DLD1 (cell line): ENCODE data around the gene SHISA6.

Experiments used
- in situ Hi-C: cut with HindIII; loops from 2 replicates; pipeline ENCODE4 v1.10.0; 2017; ENCODE audit warnings: low sequenced_read_pairs

The SHISA6 gene

DNA sequence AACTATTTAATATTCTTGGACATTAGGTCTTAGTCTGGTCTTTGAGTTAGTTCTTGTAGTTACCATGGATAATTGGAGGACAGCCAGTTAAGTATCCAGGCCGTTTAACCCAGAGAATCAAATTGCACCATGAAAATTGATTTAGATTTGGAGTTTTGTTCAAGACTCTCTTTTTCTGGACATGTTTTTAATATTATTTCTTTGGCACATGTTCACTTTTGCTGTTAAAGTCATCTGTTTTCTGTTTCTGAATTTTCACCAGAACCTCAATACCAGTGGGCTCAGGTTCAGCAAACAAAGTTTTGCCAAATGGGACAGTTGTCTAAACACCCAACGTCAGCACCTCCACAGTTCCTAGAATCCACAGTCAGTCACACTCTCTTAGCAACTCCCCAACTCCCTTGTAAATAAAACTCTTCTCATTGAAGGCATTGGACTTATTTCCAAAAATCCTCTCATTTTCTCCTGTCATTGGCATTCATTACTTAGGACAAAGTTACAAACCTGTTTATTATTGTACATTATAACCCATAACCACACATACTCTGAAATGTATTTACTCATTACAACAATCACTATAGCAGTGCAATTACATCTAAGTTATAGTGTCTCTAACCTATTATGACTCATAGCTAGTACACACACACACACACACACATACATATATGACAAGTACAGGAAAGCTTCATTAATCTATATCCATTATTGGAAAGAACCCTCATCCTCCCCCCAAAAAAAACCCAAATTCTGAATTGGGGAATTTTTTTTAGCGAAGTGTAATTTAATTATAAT lies 323.8 kb downstream of the SHISA6 start:
- in situ Hi-C loops: no loop called here

DNA sequence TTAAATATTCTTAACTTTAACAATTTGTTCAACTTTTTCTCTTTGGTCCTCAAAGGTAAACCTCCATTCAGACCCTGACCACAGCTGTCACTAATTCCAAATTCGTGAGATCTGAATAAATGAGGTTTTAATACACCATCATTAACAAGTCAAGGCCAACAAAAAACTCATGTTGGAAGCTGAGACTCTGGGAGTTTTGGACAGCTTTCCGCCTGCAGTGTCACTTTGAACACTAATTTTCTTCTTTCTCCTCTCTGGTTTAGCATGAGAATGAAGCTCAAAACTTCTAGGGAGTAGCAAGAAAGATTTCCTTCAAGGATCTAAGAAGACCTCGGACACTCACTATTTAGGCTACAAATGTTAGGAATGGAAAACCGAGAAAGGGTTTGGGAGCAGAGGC lies 324.6 kb downstream of the SHISA6 start:
- in situ Hi-C loops: no loop called here

DNA sequence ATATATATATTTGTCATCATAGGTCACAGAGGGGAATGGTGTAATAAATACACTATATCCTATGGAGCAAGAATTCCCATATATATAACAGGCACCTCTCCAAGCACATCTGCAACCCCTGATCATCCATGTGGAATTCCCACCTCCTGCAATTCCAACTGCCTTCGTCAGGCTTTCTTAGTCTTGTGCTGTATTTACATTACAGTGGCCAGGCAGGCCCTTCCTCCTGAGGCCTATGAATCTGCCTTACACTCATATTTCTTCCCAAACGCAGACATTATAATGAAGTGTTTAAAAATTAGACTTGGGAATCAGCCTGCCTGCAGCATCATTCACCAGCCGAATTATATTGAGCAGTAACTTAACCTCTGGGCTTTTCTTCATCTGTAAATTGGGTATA lies 338.0 kb downstream of the SHISA6 start:
- in situ Hi-C loops: no loop called here

DNA sequence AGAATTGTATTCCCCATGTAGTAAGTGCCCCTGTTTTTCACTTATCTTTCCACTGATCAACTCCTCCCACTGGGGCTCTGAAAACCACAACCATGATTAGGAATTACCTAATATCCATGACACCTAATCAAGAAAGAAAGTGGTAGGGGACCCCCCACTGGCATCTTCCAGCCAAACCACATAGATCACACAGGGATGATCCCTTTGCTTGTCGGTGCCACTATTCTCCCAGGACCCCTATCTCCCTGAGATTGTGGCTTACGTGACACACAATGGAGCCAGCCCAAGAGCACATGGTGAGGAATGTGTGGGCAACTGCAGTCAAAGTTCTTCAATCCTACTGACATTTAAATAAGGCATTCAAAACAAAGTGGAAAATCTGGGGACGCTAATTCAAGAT lies 339.7 kb downstream of the SHISA6 start:
- in situ Hi-C loops: no loop called here

DNA sequence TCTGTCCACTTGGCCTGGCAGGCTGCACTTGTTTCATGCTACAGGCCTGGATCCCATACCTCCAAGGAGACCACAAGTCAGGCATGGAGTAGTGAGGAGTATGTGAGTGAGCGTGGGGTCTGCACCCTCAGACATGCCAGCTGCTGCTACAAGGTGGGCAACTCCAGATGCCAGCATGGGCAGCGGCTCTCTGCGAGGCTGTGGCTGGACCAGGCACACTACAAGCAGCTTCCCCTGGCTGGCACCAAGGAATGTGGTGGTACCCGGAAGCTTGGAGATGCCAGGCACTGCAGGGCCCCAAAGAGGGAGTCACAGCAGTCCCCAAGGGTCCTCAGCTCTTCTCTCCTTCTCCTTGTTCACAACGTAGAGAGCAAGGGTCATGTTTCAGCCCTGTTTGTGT lies 341.2 kb downstream of the SHISA6 start:
- in situ Hi-C loops: no loop called here

DNA sequence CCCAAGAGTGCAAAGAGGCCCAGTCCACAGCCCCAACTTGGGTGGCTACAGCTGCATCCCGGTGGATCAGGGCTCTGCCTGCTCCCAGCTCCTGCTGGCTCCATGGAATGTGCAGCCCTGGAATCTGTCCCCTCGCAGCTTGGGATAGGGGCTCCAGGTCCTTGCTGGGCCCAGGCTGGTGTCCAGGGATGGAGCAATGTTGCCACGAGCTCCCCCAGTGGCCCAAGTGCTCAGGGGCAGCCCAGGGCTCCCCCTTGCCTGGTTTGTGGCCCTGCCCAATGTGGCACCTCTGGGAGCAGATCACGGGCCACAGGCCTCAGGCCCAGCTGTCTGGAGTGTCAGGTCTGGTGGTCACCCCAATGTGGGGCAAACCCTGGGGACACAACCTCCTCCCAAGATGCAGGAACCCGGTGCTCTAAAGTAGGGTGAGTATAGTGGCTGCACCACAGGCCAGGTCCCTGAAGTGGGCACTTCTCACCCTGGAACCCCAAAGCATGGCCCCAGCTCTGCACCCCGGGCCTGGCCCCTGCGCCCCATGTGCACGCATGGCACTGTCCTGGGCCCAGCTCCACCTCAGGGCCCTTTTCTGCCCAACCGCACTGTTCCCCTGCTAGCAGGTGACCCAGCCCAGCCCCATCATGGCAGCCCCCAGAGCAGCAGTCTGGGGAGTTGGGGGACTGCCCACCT lies 342.4 kb downstream of the SHISA6 start:
- in situ Hi-C loops: no loop called here

DNA sequence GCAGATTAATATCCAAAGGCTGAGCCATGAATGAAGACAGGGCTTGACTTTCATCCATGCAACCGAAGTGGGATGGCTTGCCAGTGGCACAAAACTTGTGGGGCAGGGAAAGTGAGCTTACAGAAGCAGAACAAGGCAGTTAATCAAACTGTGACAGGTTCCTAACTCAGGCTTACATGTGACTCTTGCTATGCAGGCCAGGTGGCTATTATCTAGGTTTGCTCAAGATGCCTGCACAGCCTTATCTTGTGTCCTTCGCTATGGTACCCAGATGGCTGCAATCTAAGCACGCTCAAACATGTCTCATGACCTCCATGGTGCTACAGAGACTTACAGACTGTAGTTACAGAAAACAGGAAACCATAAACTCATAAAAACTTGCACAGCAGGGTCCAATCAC lies 348.7 kb downstream of the SHISA6 start:
- in situ Hi-C loops: no loop called here

DNA sequence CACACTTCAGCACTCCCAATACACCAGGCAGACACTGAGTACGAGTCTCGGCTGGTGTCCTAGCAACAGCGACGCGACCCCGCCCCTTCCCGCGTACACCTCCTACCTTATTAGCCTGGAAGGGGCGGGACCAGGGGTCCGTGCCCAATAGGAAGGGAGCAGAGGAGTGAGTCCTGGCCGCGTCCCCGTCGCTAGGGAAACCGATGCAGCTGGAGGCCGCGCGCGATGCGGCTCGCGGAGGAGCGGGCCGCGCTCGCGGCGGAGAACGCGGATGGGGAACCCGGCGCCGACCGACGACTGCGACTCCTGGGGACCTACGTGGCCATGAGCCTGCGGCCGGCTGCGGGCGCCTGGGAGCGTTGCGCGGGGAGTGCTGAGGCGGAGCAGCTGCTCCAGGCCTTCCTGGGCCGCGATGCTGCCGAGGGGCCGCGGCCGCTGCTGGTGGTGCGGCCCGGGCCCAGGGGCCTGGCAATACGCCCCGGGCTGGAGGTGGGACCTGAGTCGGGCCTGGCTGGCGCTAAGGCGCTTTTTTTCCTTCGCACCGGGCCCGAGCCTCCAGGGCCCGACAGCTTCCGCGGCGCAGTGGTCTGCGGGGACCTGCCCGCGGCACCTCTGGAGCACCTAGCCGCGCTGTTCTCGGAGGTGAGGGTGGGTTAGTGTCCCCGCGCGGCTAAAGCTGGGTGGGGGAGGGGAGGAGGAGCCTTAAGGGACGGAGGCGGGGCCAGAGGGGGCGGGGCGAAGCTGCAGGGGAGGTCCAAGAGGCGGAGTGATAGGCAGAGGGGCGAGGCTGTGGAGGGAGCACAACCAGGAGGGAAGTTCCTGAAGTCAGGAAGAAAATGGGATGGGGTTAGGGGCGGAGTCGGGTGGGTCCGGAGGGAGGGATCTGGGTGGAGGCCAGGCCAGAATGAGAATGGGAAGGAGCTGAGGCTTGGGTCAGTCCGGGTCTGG lies 357.5 kb downstream of the SHISA6 start, which contains the start of gene DNAH9:
Gene DNAH9, plus strand, starts transcription at position 197 of the 948 bp plus-strand sequence. Its CDS starts 29 bp downstream, at position 226.
- in situ Hi-C loops: no loop called here

DNA sequence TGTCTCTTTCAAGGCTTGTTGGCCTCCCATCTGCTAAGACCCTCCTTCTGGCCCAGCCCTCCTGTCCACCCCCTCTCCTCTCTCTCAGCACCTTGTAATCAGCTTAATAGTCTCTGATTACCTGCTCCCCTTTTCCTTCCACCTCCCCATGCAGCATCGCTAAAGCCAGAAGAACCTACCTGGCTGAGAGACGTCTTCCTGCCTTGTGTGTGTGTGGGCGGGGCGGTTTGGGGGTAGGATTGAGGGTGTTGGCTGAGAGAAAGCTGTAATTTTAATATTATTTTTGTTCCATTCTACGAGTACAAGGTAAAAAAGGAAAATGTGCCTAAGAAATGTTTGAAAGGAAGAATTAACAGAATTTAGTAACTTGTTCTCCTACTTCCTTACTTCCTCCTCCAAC lies 360.6 kb downstream of the SHISA6 start:
- in situ Hi-C loops: no loop called here

DNA sequence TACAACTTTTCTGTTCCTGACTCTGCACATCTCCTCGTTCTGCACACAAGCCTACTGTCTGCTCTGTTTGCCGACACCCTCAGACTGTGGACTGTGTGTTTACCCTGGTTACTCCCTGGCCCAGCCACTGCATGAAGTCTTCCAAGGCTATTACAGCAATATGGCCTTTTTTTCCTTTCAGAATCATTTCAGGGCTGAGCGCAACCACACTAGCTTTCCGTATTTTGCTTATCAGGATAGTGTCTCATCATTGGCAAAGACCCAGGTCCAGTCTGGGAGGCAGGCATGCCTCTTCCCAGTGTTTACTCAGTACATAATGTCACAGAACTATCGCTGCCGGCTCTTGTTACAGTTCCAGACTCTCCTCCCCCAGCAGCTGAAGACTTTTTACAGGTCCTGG lies 367.4 kb downstream of the SHISA6 start:
- in situ Hi-C loops: no loop called here

DNA sequence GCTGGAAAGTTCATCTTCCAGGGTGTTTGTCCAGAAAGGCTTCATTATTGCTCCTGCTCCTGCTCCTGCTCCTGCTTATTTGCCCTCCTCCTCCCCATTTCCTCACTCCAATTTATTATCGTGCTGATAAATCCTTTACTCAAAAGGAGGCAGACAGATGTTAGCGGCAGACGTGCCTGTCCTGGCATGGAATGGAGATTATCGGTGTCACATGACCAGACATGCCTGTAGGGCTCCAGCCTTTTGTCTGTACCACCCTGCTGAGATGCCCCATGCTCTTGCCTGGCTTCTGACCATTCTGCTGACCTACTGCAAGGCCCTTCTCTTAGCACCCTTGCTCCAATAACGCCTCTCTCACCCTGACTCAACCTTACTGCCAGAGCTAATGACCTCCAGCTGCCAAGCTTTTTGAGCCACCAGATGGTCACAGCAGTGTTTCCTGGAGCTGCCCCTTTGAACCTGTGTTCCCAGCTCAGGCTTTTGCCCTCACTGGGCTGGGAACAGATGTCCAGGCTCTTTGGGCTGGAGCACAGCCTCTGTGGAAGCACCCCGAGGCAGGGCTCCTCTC lies 370.1 kb downstream of the SHISA6 start:
- in situ Hi-C loops: no loop called here

DNA sequence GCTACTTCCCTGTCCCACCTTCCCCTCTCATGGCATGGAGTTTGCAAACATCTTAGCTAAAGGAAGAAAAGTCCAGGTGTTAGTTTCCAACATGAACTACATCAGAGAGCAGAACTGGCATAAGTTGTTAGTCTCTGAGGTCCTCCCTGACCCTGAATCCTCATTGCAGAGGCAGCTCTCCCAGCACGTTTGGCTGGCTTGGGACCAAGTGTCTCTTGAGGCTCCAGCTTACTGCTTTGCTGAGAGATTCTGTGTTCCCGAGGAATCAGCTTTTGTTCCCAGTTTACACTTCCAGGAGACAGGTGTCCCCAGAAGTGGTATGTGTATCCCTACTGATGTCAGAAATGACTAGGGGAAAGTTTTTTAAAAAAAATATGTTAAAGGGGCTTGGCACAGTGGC lies 371.9 kb downstream of the SHISA6 start:
- in situ Hi-C loops: no loop called here
